KOPT-K1 (cell line): ENCODE data around the gene SPIRE1.

Experiments used
- H3K27ac ChIP-seq: fragments of 200-600 bp; sonication (generic); 2 replicates; pipeline ENCODE4 v1.5.1; 2016; ENCODE audit warnings: antibody characterized with exemption, mild to moderate bottlenecking, low read depth, low read length; ENCODE audit not compliant: poor library complexity, severe bottlenecking
- H3K36me3 ChIP-seq: fragments of 200-600 bp; sonication (generic); 2 replicates; pipeline ENCODE4 v1.5.1; 2017; ENCODE audit warnings: antibody characterized with exemption, mild to moderate bottlenecking, low read length, moderate library complexity; ENCODE audit not compliant: insufficient read depth
- H3K9me3 ChIP-seq: fragments of 200-600 bp; sonication (generic); 2 replicates; pipeline ENCODE4 v1.5.1; 2017; ENCODE audit warnings: antibody characterized with exemption, low read length, mild to moderate bottlenecking; ENCODE audit not compliant: insufficient read depth, poor library complexity, severe bottlenecking

SPIRE1 gene

GRCh38 chr18:12478269-12479047 lies 179.4 kb downstream of the SPIRE1 start:
- Histone ChIP-seq H3K27ac (no peak overlapping the region), H3K9me3 (no peaks in the 10 kb centered on the region), H3K36me3 (no peaks in the 10 kb centered on the region)

GRCh38 chr18:12477606-12478005 lies 180.3 kb downstream of the SPIRE1 start:
- no peaks in the 10 kb centered on the region for H3K9me3 ChIP-seq
- H3K36me3 ChIP-seq: no peaks in the 10 kb centered on the region
- H3K27ac ChIP-seq: no peak overlapping the region

GRCh38 chr18:12476955-12477354 lies 181.0 kb downstream of the SPIRE1 start:
- no peaks in the 10 kb centered on the region for H3K9me3 ChIP-seq

DNA sequence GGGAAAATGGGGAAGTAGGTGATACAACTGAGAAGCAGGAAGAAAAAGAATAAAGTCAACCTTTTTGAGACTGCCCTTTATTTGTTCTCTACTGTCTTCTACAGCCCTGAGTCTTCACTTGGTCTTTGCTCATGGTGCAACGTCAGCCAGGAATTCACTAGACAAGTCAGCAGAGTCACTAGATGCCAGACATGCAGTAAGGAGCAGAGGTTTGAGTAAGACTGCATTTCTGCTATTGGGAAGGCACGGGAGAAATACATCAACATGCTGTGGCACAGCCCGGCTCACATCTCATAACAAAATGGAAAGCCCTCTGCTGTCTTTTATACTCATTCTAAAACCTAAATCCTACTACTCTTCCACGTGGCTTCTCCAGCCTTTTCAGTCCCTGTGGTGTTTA lies 183.0 kb downstream of the SPIRE1 start:
- Histone ChIP-seq H3K9me3 (no peaks in the 10 kb centered on the region), H3K36me3 (no peaks in the 10 kb centered on the region), H3K27ac (no peak overlapping the region)

More at GRCh38 chr18:12476955-12477354, 181.0 kb downstream of the SPIRE1 start:
- Histone ChIP-seq H3K27ac (no peak overlapping the region), H3K36me3 (no peaks in the 10 kb centered on the region)

DNA sequence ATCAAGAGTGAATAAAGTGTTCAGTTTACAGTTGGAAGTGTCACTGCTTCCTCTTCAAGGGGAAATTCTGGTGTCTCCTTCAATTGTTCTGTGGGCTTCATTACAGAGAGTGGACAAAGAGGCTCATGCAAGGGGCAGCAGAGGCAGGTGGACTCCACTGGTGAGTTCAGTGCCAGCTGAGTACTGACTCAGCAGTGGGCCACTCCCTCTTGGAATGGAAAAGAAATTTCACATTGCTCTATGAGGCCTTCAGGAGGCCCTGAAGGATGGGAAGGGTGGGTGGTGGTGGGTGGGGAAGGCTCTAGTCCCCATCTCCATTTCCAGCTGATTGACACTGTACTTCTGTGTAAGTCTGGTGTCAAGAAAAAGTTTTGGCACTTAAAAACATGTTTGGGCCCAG lies 183.8 kb downstream of the SPIRE1 start:
- H3K36me3 ChIP-seq: no peaks in the 10 kb centered on the region
- no peaks in the 10 kb centered on the region for H3K9me3 ChIP-seq
- no peak overlapping the region for H3K27ac ChIP-seq

DNA sequence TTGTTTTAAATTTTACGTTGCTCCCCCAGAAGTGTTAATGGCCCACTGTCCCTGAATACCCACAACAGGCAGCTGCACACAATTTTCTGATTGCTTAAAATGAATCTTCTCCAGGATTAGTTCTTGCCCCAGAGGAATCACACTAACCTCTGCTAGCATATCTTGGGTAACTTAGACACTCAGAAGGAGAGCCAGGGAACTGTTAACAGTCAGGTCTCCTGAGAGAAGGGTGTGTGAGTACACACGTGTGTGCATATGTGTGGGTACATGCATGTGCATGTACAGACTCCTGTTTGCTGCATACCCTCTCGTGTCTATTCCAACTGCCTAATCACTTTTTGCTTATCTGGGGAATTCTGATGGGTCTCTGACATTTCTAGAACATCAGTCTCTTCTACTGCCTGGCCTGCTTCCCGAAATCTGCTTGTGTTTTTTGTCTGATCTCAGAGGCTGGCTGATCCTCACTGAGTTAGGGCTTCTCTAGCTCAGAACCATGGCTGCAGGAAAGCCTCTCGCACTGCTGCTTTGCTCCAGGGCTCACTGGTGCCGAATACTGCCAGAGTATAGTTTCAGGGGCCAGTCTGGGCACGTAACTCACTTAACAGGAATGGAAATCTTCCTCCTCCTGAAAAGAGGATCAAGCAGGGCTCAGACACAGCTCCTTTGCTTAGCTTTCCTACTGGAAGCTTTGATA lies 187.4 kb downstream of the SPIRE1 start:
- no peak overlapping the region for H3K27ac ChIP-seq
- no peaks in the 10 kb centered on the region for H3K36me3 ChIP-seq
- H3K9me3 ChIP-seq: no peaks in the 10 kb centered on the region

DNA sequence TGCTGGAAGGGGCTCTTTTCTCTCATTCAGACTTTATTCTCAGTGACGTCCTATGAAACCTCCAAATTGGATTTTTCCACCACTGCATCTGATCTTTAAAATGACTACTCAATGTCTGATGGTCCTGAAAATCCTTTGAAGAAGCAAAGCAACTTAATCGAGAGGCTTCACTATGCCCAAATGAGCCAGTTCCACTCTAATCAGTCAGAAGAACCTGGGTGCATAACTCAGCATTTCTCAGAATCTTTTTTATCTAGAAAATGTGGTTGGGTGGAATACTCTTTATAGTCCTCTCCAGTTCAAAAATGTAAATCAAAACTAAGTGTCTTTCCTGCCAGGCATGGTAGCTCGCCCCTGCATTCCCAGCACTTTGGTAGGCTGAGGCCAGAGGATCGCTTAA lies 189.5 kb downstream of the SPIRE1 start:
- Histone ChIP-seq H3K27ac (no peak overlapping the region), H3K9me3 (no peaks in the 10 kb centered on the region), H3K36me3 (no peaks in the 10 kb centered on the region)

DNA sequence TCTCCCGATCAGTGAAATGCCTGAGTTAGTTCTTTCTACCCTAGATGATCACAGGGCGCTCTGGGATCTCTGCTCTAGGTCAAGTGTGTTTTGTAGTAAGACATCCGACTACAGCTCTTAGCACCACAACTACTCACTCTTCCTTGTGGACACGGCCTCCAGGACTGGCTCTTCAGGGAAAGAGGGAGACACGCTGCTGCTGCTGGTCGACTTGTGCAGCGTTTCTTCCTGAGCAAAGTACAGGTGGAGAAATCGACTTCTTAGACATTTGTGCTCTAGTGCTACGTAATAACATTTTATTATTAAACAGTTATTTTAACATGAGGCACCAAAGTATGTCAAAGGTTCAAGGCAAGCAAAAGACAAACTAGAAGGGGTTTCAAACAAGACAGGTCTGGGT lies 193.2 kb downstream of the SPIRE1 start:
- no peaks in the 10 kb centered on the region for H3K9me3 ChIP-seq
- H3K36me3 ChIP-seq: no peaks in the 10 kb centered on the region
- H3K27ac ChIP-seq: no peak overlapping the region

GRCh38 chr18:12463191-12463590 lies 194.7 kb downstream of the SPIRE1 start:
- Histone ChIP-seq H3K27ac (no peak overlapping the region), H3K9me3 (no peaks in the 10 kb centered on the region), H3K36me3 (no peaks in the 10 kb centered on the region)

- H3K36me3 ChIP-seq: no peaks in the 10 kb centered on the region
- no peaks in the 10 kb centered on the region for H3K9me3 ChIP-seq
Observed at GRCh38 chr18:12462242-12462641, 195.7 kb downstream of the SPIRE1 start.

DNA sequence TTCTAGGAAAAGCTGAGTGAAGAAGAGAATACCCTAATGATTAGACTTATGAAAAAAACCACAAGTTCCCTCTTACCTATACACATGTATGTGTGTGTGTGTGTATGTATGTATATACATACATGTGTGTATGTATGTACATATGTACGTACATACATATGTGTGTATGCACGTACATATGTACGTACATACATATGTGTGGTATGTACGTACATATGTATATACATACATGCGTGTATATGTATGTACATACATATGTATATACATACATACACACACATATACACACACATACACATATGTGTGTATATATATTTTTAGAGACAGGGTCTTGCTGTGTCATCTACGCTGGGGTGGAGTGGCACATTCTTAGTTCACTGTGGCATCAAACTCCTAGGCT lies 196.6 kb downstream of the SPIRE1 start:
- no peaks in the 10 kb centered on the region for H3K9me3 ChIP-seq
- H3K27ac ChIP-seq: no peak overlapping the region

More at GRCh38 chr18:12462242-12462641, 195.7 kb downstream of the SPIRE1 start:
- H3K27ac ChIP-seq: no peak overlapping the region

DNA sequence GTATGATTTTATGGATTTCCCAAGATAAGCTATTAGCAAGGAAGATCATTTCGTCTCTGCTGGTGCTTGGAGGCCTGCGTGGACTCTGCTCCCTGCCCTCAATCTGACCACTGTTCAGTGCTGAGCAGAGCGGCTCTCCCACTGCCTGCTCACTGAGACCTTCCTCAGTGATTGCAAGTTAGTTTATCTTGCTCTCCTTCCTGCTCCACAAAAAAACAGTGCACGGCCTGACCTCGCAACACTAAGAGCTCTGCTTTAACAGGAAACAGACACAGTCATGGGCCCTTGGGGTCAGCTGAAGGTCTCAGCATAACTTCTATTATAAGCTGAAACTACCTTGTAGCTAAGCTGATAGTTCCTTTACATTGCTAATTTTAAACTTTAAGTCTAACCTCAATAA lies 197.0 kb downstream of the SPIRE1 start:
- no peaks in the 10 kb centered on the region for H3K9me3 ChIP-seq
- no peak overlapping the region for H3K27ac ChIP-seq
- no peaks in the 10 kb centered on the region for H3K36me3 ChIP-seq

More for the DNA sequence above, 196.6 kb downstream of the SPIRE1 start:
- no peaks in the 10 kb centered on the region for H3K36me3 ChIP-seq

- no peaks in the 10 kb centered on the region for H3K36me3 ChIP-seq
- no peak overlapping the region for H3K27ac ChIP-seq
Observed at GRCh38 chr18:12458771-12459170, 199.1 kb downstream of the SPIRE1 start.

GRCh38 chr18:12456441-12456840 lies 201.5 kb downstream of the SPIRE1 start:
- Histone ChIP-seq H3K27ac (no peak overlapping the region), H3K9me3 (no peaks in the 10 kb centered on the region), H3K36me3 (no peaks in the 10 kb centered on the region)

More at GRCh38 chr18:12458771-12459170, 199.1 kb downstream of the SPIRE1 start:
- H3K9me3 ChIP-seq: no peaks in the 10 kb centered on the region

DNA sequence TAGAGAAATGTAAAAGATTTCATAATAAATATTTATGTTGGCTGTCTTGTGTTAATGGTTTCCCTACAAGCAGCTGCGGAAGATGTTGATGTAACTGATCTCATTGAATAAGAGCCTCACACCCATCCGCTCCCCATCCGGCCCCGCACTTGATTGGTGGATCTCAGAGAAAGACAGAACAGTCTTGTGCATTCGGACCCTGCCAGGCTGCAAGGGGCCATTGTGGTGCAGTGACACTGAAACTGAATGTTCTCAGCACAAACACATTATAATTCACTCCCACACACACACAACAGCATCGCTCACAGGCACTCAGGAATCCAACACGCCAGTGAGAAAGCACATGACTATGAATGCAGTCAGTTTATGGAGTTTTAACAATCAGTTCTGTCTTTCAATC lies 202.4 kb downstream of the SPIRE1 start:
- Histone ChIP-seq H3K9me3 (no peaks in the 10 kb centered on the region), H3K27ac (no peak overlapping the region), H3K36me3 (no peaks in the 10 kb centered on the region)

DNA sequence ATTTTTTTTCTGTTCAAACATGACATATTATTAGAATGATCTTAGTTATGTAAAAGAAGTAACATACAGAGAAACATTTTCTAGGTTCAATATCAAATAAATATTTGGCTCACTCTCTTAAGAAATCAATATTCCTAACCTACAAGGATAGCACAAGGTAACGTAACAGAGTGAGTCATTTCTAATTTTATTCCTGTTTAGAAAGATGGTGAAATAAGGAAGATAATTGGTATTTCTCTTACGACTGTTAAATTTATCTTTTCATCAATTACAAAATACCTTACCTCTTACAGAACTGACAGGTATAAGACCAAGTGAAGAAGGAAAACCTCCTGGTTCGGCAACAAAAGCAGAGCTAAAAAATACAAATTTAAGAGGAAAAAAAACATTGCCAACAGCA lies 205.1 kb downstream of the SPIRE1 start:
- H3K9me3 ChIP-seq: no peaks in the 10 kb centered on the region
- no peaks in the 10 kb centered on the region for H3K36me3 ChIP-seq
- no peak overlapping the region for H3K27ac ChIP-seq
